MG63 (cell line): ENCODE results near the gene CLIC1. TPM values are rescaled to one million over a fixed set of nuclear protein-coding genes. Genes with fewer than 3 reads are reported as not detected.

Source experiments
- DNase-seq: peaks from one replicate; pipeline ENCODE4 v3.0.0-alpha.2; 2020
- H3K27me3 ChIP-seq: fragments of 250-450 bp; sonication (Bioruptor Pico); 2 replicates; pipeline ENCODE4 v1.5.1; 2020; ENCODE audit warnings: mild to moderate bottlenecking, moderate library complexity
- H3K36me3 ChIP-seq: fragments of 250-450 bp; sonication (Bioruptor Pico); 2 replicates; pipeline ENCODE4 v1.5.1; 2020; ENCODE audit warnings: mild to moderate bottlenecking, moderate library complexity
- H3K4me3 ChIP-seq: fragments of 250-450 bp; sonication (Bioruptor Pico); 2 replicates; pipeline ENCODE4 v1.5.1; 2020; ENCODE audit warnings: mild to moderate bottlenecking, moderate library complexity
- H3K9me3 ChIP-seq: fragments of 250-450 bp; sonication (Bioruptor Pico); 2 replicates; pipeline ENCODE4 v1.5.1; 2020; ENCODE audit warnings: mild to moderate bottlenecking, moderate library complexity
- total RNA-seq: library from RNA; depleted of rRNA; stranded (reverse); fragments of >200 nt; shearing (Covaris generic); gene quantifications from 2 replicates; pipeline ENCODE4 v1.2.3, GENCODE V29; 2014; ENCODE audit warnings: low replicate concordance

The CLIC1 gene
- total RNA-seq, 1 experiment from 2014 or later, result 764 TPM

DNA sequence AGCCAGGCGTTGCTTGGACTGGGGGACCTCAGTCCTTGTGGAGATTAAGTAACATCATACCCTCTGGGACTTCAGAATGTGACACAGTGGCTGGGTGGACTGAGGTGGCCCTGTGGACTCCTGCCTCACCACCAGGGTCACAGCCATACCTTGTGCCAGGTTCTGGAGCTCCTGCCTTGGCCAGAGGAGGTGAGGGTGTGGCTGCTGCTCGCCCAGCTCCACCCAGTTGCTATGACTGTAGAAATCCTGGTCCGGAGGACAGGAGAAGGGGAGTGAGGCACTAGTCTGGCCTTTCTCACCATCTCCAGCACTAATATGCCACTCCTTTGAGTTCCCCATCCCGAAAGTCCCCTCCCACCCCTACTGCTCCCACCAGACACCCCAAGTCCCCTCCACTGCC, 38.9 kb upstream of the CLIC1 start:
- Histone ChIP-seq H3K36me3 (peaks cover under 1% of the 10 kb centered on the region; the same call in 1 of the 2 replicates), H3K27me3 (no peaks in the 10 kb centered on the region), H3K9me3 (no peaks in the 10 kb centered on the region), H3K4me3 (no peak overlapping the region)
- DNase-seq, result no peak

DNA sequence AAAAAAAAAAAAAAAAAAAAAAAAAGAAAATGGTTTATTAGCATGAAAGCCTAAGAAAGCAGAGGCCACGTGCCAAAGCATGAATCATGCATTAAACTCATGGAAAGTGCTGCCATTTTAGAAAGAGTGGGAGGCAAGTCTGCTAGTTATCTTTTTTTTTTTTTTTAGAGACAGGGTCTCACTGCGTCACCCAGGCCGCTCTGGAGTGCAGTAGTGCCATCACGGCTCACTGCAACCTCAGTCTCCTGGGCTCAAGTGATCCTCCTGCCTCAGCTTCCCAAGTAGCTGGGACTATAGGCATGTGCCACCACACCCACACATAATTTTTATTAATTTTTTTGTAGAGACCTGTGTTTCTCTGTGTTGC, 35.6 kb upstream of the CLIC1 start:
- DNase-seq, result peak; percentile 23
- Histone ChIP-seq H3K4me3 (no peak overlapping the region), H3K36me3 (no peaks in the 10 kb centered on the region), H3K27me3 (no peaks in the 10 kb centered on the region), H3K9me3 (no peaks in the 10 kb centered on the region)

DNA sequence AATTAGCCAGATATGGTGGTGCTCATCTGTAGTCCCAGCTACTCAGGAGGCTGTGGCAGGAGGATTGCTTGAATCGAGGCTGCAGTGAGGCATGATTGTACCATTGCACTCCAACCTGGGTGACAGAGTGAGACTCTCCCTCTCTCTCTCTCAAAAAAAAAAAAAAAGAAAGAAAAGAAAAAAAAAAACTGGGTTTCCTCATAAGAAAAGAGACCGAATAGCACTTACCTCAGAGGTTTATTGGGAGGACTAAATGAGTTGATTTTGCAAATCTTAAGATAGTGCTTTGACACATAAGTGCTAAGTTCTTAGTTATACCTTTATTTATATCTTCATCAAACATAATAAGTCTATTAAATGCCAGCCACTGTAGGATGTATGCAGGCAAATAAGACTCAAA, 34.5 kb upstream of the CLIC1 start:
- H3K27me3 ChIP-seq, result no peaks in the 10 kb centered on the region
- DNase-seq, result no peak
- no peaks in the 10 kb centered on the region for H3K36me3 ChIP-seq
- H3K9me3 ChIP-seq, result no peaks in the 10 kb centered on the region
- H3K4me3 ChIP-seq, result no peak overlapping the region

DNA sequence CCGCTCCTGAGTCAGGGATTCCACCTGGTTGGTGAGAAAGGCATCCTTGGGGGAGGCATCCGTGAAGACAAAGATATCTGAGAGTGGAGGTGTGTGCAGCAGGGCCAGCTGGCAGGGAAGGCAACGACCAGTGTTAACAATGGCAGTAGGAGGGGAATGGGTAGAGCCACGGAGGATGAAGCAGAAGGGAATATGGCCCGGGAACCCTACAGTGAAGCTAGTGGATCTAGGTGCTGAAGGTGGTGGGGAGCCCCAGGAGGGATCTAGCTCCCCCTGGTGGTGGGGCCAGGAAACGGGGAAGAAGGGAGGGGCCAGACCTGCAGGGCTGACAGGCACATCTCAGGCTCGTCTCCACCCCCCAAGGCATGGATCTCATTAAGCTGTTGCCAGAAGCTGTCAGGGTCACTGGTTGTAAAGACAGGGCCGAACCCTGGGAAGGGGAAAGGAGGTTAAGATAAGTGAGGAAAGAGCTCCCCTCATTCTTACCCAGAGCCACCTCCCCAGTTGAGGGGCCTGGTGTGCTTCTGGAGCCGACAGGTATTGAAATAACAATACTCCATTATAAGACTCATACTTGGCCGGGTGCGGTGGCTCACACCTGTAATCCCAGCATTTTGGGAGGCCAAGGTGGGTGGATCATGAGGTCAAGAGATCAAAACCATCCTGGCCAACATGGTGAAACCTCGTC, 33.5 kb upstream of the CLIC1 start:
- Histone ChIP-seq H3K36me3 (no peaks in the 10 kb centered on the region), H3K4me3 (no peak overlapping the region), H3K9me3 (no peaks in the 10 kb centered on the region), H3K27me3 (no peaks in the 10 kb centered on the region)
- DNase-seq, result peak; percentile 47

GRCh38 chr6:31768363-31769257, 32.3 kb upstream of the CLIC1 start:
- Histone ChIP-seq H3K36me3 (no peaks in the 10 kb centered on the region), H3K9me3 (no peaks in the 10 kb centered on the region), H3K27me3 (no peaks in the 10 kb centered on the region), H3K4me3 (no peak overlapping the region)
- DNase-seq, result no peak

DNA sequence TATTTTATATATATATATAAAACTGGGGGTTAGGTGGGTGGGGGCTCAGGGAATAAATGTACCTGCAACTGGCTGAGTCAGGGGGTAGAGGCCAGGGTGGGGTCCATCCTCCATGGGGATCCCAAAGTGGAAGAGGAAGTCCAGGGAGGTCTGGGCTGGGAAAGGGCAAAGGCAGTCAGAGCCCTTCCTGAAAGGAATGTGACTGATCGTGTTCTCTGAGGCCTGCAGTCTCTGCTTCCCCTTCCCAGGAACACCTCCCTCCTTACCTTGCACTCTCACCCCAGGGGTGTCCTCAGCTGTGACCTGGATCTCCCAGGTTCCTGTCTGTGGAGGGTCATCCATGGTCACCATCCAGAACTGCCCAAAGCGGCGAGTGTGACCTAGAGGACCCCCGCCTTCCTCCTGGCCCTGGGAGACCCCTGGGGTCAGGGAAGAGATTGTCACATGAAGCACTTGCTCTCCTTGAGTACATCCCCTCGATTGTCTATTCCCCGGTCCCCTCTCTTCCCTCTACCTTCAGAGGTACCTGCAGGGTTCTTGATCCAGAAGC, 30.8 kb upstream of the CLIC1 start:
- H3K27me3 ChIP-seq, result no peaks in the 10 kb centered on the region
- no peak overlapping the region for H3K4me3 ChIP-seq
- no peaks in the 10 kb centered on the region for H3K36me3 ChIP-seq
- H3K9me3 ChIP-seq, result no peaks in the 10 kb centered on the region
- no peak for DNase-seq

DNA sequence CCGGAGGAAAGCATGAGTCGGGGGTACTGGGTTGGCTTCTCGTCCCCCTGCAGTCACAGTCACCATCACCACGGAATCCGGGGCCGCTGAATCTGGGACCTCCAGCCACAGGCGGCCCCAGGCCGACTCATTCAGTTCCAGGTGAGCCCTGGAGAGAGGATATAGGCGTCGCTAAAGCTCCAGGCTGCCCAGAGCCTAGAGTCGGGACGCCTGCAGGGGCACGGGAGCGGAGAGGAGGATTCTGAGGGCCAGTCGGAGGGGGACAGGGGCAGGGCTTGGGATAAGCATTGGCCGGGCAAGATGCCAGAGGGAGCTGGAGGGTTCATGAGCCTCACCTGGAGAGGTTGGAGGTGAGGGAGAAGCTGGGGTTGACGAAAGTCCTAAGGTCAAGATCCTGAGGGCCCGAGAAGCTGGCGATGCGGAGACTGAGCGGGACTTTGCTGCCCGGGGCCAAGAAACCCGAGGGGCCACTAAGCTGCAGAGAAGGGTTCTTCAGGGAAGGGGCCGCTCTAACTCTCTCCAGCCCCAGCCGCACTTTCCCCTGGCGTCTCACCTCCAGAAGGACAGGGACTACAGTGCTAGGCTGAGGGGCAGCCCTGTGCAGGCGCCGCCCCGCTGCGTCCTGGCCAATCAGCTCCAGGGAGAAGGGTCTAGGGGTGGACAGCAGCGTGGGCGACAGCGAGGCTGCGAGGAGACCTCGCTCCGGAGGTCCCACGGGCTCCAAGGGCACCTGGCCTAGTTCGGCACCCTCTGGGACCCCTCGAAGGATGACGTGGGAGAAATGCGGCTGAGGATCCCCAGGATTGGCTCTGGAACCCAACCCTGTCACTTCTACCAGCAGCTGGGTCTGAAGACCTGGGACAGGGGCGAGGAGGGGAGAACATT, 29.8 kb upstream of the CLIC1 start:
- Histone ChIP-seq H3K36me3 (no peaks in the 10 kb centered on the region), H3K4me3 (no peak overlapping the region), H3K9me3 (no peaks in the 10 kb centered on the region), H3K27me3 (no peaks in the 10 kb centered on the region)
- no peak for DNase-seq

GRCh38 chr6:31765559-31765909, 29.2 kb upstream of the CLIC1 start:
- Histone ChIP-seq H3K4me3 (no peak overlapping the region), H3K9me3 (no peaks in the 10 kb centered on the region), H3K36me3 (no peaks in the 10 kb centered on the region), H3K27me3 (no peaks in the 10 kb centered on the region)
- DNase-seq, result no peak

DNA sequence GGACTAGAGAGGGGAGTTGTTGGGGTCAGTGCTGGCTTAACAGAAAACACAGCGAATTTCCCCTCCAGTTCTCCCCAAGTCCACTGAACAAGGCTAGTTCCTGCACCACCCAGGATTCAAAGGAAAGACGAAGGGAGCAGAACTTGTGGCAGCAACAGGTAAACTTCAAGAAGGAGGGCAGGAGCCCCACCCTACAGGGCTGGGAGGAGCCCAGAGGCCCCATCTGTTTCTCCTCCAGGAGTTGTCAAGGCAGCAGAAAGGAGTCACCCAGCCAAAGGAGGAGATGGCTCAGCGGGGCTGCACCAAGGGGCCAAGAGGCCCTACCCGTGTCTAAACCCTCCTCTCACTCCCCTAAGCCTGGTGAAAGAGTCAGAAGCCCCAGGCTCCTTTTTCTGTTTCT, 27.9 kb upstream of the CLIC1 start:
- H3K4me3 ChIP-seq, result no peak overlapping the region
- no peaks in the 10 kb centered on the region for H3K36me3 ChIP-seq
- H3K9me3 ChIP-seq, result no peaks in the 10 kb centered on the region
- no peak for DNase-seq
- H3K27me3 ChIP-seq, result no peaks in the 10 kb centered on the region

DNA sequence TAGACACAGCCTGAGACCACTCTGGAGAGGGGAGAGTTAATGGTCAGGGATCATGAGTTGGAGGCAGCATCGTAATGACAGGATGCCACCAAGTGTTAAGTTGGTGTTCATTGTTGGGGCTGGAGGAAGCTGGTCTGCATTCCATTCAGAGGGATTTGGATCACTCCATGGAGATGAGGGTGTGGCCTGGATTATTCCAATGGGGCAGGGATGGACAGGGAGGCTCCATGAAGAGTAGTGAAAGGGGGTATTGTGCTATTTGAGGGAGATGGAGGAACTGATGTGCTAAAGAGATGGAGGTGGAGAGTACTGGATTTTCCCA, 27.2 kb upstream of the CLIC1 start:
- peak; percentile 19 for DNase-seq
- Histone ChIP-seq H3K4me3 (no peak overlapping the region), H3K27me3 (no peaks in the 10 kb centered on the region), H3K9me3 (no peaks in the 10 kb centered on the region), H3K36me3 (no peaks in the 10 kb centered on the region)

- H3K36me3 ChIP-seq, result no peaks in the 10 kb centered on the region
- no peaks in the 10 kb centered on the region for H3K27me3 ChIP-seq
- no peaks in the 10 kb centered on the region for H3K9me3 ChIP-seq
- H3K4me3 ChIP-seq, result no peak overlapping the region
- DNase-seq, result no peak
Measured at GRCh38 chr6:31762878-31763618, 26.7 kb upstream of the CLIC1 start.

- DNase-seq, result no peak
- Histone ChIP-seq H3K27me3 (no peaks in the 10 kb centered on the region), H3K9me3 (no peaks in the 10 kb centered on the region), H3K36me3 (no peaks in the 10 kb centered on the region), H3K4me3 (no peak within 1 kb of the TSS)
Measured at GRCh38 chr6:31762356-31762755, 26.0 kb upstream of the CLIC1 start, which contains the start of gene SAPCD1. TSS of gene SAPCD1 (plus strand) at chr6:31762656. CDS start at chr6:31763055, 399 bp downstream.

GRCh38 chr6:31761343-31761742, 25.0 kb upstream of the CLIC1 start:
- Histone ChIP-seq H3K27me3 (no peaks in the 10 kb centered on the region), H3K36me3 (no peaks in the 10 kb centered on the region), H3K9me3 (no peaks in the 10 kb centered on the region), H3K4me3 (no peak overlapping the region)
- DNase-seq, result no peak

- Histone ChIP-seq H3K36me3 (no peaks in the 10 kb centered on the region), H3K9me3 (no peaks in the 10 kb centered on the region), H3K4me3 (no peak overlapping the region), H3K27me3 (no peaks in the 10 kb centered on the region)
- DNase-seq, result no peak
Measured at GRCh38 chr6:31760790-31761189, 24.5 kb upstream of the CLIC1 start.

DNA sequence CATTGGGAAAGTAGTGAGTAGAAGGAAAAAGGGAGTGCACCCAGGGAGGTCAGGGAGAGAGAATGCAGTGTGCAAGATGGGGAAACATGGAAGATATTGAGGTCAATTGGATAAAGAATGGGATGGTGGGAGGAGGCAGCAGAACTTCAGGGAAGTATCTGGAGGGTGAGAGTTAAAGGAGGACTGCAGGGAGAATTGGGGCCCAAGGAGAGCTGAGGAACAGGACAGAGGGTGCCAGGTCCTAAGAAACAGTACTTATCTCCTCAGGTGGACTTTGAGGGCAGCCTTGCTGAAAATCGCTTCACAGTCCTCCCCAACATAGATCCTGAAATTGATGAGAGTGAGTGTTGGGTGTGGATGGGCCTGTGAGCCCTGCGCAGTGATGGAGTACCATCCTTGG, 22.0 kb upstream of the CLIC1 start:
- Histone ChIP-seq H3K9me3 (no peaks in the 10 kb centered on the region), H3K36me3 (no peaks in the 10 kb centered on the region), H3K4me3 (no peak overlapping the region), H3K27me3 (no peaks in the 10 kb centered on the region)
- no peak for DNase-seq

GRCh38 chr6:31752739-31753319, 16.5 kb upstream of the CLIC1 start:
- no peak overlapping the region for H3K4me3 ChIP-seq

More at GRCh38 chr6:31752739-31753319, 16.5 kb upstream of the CLIC1 start:
- Histone ChIP-seq H3K9me3 (no peaks in the 10 kb centered on the region), H3K36me3 (peaks cover 2% of the 10 kb centered on the region; the same call in 1 of the 2 replicates), H3K27me3 (no peaks in the 10 kb centered on the region)
- DNase-seq, result peak; percentile 51
